Stimulated activated CD4-positive, alpha-beta T cell treated with anti-CD3 and anti-CD28 coated beads, Interleukin-12 subunit alpha, Interleukin-12 subunit beta, amount 100 ng/mL, for 24 hours (primary cell): Measurements from ENCODE around the gene AATF.

ENCODE experiments used
- DNase-seq, 2 experiments: peaks; one replicate each; pipeline ENCODE4 v3.0.0-alpha.2; 2020; ENCODE audit warnings: low read depth in 2 of 2

Gene AATF

GRCh38 chr17:36941265-36942010, 7.3 kb upstream of the AATF start:
- no peak for DNase-seq

DNA sequence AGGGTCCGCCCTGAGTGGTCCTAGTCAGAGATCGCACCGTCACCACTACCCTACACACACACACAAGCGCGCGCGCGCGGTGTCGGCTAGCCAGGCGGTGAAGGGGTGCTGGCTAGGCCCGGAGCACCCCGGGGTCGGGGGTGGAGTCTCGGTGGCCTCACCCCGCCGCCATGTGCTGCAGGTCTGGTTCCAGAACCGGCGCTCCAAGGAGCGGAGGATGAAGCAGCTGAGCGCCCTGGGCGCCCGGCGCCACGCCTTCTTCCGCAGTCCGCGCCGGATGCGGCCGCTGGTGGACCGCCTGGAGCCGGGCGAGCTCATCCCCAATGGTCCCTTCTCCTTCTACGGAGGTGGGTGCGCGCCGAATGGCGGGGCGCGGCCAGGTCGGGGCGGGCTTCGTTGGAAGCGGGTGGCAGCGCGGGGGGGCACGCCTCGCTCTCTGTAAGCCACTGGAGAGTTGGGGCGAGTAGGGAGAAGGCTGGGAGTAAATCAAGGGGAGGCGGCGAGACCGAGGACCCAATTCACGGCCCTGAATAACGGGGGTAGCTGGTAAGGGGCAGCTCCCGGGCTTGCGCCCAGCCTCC, 6.6 kb upstream of the AATF start:
- no peak for DNase-seq

GRCh38 chr17:36942631-36943125, 6.1 kb upstream of the AATF start:
- DNase-seq, result no peak

GRCh38 chr17:36943250-36944191, 5.2 kb upstream of the AATF start:
- no peak for DNase-seq

GRCh38 chr17:36944553-36944952, 4.2 kb upstream of the AATF start:
- no peak for DNase-seq

DNA sequence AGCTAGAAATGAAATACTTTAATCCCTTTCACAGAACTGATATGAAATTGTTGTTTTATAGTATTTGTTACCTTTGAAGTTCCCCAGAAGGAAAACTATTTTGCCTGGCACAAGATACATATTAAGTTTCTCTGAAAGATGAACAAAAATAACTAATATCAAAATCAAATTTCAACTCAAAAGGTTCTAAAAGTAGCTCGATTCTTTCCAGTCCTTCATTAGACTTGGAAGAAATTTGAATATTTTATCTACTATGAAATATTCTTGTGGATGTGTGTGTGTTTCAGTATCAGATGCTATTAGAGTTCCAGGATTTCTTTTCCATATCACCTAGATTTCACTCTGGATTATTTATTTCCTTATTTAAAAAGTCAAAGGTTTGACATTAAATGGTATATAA, 3.6 kb upstream of the AATF start:
- no peak for DNase-seq

GRCh38 chr17:36945959-36946725, 2.6 kb upstream of the AATF start:
- no peak for DNase-seq

DNA sequence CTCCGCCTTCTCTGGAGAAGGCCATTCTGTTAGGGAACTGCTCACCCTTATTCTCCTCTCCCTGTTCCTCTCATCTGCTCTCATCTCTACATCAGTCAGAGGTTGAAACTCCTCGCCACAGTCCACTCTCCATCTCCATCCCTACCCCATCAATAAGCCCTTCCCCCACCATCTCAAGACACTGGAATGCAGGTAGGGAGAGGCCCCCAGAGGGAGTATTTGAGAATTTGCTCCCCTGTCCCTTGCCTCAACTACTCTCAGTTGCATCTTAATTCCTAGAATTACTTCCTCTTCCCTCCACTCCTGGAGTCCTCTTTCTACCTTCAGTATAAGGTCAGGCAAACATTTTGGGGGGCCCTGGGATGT, 2.0 kb upstream of the AATF start:
- no peak for DNase-seq

DNA sequence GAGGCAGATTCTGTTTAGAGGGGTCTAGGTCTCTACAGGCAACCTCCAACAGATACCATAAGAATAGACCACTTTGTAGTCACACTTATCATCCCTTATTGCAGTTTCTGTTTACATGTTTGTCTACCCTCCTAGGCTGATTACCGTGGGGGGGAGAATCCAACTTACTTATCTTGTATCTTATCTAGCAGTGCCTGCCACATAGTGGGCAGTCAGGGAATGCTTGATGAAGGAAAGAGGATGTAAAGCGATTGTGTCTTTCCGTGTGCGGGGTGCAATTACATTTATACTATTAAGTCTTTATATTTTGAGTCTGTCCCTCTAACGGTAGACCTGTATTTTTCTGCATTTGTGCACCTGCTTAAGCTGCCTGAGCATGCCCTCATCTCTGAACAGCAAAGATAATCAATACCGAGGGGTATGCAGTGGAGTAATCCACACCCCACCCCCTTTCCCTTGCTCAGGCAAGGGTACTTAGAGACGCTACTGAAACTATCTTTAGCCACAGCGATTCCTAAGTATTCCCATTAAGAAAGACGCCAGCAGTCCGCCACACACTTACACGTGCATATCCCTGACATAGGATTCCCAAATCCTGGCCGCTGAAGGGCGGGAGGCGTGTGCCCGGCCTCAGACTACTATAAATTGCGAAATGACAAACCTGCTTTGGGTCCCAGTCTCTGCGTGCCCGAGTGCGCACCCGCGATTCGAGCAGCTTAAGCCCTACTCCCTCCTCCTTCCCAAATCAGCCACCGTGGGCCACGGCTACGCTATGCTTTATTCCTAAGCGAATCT, 635 bp upstream of the AATF start:
- no peak for DNase-seq

DNA sequence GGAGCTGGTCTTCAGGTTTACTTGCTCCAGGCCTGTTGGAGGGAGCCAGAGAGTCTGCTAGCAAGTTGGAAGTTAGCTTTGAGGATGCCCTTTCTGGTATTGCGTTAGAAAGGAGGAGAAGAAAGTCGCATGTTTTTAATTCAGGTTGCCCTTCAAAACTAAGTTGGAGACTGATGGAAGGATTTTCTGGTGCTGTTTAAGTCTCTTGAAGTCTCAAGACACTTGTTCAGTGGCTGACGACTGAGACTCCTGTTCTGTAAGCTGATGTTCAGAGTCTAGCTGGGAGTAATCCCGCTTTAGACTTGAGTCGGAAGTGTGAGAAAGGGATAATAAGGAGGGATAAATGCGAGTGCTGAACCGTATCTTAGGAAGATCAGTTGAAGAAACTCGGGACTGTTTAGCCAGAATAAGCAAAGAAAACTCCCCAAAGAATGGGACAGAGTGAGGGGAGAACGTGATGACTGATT, 740 bp downstream of the AATF start:
- no peak for DNase-seq

DNA sequence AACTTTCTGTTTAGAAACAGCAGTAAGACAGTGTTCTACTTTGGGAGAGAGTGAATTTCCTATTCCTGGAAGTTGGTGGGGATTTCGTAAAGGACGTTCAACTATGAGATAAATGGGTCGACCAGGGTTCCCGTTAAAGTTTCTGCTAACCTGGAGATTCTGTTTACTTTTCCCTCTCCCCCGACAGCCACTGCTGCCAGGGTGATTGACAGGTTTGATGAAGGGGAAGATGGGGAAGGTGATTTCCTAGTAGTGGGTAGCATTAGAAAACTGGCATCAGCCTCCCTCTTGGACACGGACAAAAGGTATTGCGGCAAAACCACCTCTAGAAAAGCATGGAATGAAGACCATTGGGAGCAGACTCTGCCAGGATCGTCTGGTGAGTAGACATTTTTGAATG, 1.3 kb downstream of the AATF start:
- no peak for DNase-seq

DNA sequence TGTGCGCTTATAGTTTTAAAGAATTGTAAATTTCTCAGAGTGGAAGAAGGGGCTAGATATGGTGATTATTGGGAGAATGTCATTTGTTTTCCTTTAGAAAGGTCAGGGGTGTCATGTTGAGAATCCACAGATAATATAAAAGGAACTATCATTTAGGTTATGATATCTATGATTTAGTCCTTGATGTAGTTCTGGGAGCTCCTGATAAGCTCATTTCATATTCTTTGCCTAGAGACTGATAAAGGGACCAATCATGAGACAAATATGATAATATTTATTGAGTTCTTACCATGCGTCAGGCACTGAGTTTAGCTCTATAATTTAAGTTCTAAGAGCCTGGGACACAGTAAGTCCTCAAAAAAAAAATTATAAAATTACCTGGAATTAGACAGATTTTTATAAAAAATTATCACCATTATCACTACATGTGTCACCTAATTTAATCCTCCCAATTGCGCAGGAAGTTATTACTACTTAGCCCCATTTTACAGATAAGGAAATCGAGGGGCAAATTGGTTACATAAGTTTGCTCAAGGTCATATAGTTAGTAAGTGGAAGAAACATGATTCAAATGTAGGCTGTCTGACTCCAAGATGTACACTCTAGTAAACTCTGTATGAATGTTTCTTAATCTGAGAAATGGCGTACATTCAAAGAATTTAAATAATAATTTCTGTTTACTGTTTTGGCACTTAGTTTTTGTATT, 2.5 kb downstream of the AATF start:
- DNase-seq, result no peak

GRCh38 chr17:36971508-36971907, 22.8 kb downstream of the AATF start:
- DNase-seq, result no peak

DNA sequence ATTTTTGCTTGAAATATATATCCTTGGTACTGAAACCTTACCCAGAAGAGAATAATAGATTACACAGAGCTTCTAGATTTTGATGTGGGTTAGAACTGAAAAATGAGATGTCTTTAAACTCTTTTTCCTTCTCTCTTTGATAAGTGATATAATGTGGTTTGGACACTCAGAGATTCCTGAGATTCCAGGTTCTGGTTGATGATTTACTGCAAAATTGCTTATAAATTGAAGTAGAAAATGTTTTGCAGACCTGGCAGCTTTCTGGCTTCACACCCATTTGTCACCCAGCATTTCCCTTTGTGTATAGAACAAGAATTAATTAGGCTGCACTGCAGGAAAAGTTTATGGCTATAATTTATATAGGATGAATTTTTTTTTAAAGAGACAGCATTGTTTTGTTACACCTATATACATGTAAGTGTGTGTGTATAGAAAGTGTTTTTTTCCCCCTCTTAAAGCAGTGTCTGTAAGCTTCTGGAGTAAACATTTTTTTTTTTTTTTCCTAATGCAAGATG, 23.5 kb downstream of the AATF start:
- no peak for DNase-seq

DNA sequence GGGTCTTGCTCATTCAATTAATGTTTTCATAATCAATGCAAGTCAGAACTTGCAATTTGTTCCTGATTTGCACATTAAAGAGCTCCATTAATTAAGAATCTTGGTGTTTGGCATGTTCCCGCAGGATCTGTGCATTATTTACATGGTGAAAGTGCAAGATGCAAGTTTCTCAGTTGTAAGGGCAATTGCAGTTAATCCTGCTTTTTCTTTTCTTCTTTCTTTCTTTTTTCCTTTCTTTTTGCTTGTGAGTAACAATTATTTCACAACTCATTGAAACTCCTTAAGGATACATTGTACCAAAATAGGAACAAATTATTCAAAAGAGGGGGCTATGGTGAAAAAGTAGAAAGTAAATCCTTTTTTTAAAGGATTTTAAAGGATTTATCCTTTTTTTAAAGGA, 24.2 kb downstream of the AATF start:
- no peak for DNase-seq

DNA sequence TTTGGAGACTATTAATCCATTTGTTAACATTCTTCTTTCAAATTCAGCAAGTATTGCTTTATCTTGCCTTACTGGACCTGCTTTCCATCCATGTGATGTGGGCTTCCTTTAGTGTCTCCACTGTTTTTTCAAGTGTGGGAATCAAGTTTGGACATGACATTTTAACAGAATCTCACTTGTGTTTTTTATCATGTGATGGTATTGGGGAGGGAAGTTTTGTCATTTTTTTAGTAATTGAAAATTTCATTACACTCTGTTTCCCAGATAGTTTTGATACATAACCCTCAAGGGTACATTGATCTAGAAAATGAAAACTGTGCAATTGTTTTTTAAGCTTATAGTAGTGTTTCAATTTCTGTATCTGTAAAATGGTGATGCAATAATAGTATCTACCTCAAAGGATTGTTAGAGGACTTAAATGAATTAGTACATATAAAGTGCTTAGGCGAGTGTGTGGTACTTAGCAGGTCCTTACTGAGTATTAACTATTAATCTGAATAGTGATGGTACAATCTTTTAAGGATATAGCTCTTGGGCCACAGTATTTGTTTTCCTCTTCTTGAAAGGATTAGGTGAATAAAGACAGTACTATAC, 27.3 kb downstream of the AATF start:
- no peak for DNase-seq

DNA sequence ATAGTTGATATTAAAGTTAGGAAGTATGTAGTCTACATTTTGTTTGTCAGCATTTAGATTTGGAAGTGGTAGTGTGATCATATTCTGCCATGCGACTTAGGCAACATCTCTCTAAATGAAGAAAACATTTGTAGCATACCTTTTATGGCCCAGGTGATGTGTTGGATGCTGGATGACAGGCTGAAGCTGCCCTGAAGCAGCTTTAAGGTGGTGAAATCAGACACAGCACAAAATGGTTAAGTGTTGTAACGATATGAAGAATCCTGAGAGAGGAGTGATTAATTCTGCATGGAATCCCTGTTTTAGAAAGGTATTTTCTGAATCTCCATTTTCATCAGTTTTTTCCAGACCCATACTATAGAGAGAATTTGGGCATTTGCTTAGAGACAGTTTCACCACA, 28.3 kb downstream of the AATF start:
- DNase-seq, result no peak

- no peak for DNase-seq
These were observed 28.8 kb downstream of the AATF start for GRCh38 chr17:36977568-36977967.

GRCh38 chr17:36978810-36979564, 30.2 kb downstream of the AATF start:
- no peak for DNase-seq
